PC-3 (cell line): ENCODE data around the gene MLN. TPM values are rescaled to one million over a fixed set of nuclear protein-coding genes. Genes with fewer than 3 reads are reported as not detected.

Experiments
- ATAC-seq: fragments of 200-7000 bp; cut with Tn5 transposase; 2 replicates; pipeline ENCODE4 v1.9.1; 2020; ENCODE audit warnings: mild to moderate bottlenecking, moderate library complexity
- BruUV-seq: library from RNA; stranded (reverse); fragments of 400-500 nt; replicated peaks from 2 replicates; lab custom pipeline; 2021; lab: Mats Ljungman, UMichigan
- CTCF ChIA-PET: fragments of 300-600 bp; sonication (Branson Sonifier 250); formaldehyde crosslinking; loops from one replicate; lab custom pipeline; 2022; ENCODE audit warnings: antibody characterized with exemption; lab: Charles Lee
- POLR2A ChIA-PET: fragments of 300-600 bp; sonication (Branson Sonifier 250); formaldehyde crosslinking; loops from one replicate; lab custom pipeline; 2022; ENCODE audit warnings: antibody characterized with exemption; ENCODE audit not compliant: unreplicated experiment; lab: Charles Lee
- DNase-seq: peaks from one replicate; pipeline ENCODE4 v3.0.0-alpha.2; 2015
- H2AFZ ChIP-seq: fragments of 300-600 bp; sonication (generic); 2 replicates; pipeline ENCODE4 v1.6.0; 2016; ENCODE audit warnings: antibody characterized with exemption, low read length
- H3F3A ChIP-seq: fragments of 300-600 bp; sonication (generic); one replicate; pipeline ENCODE4 v1.6.0; 2017; ENCODE audit warnings: antibody characterized with exemption, low read length, control low read depth, mild to moderate bottlenecking; ENCODE audit not compliant: unreplicated experiment
- H3K27ac ChIP-seq: fragments of 300-600 bp; sonication (generic); 2 replicates; pipeline ENCODE4 v1.5.1; 2016; ENCODE audit warnings: mild to moderate bottlenecking, low read length
- H3K27me3 ChIP-seq: fragments of 300-600 bp; sonication (generic); 2 replicates; pipeline ENCODE4 v1.6.1; 2016; ENCODE audit warnings: low read length, mixed read lengths
- H3K36me3 ChIP-seq: fragments of 300-600 bp; sonication (generic); 2 replicates; pipeline ENCODE4 v1.6.1; 2016; ENCODE audit warnings: low read depth, mixed run types, low read length, mixed read lengths
- H3K4me1 ChIP-seq: fragments of 300-600 bp; sonication (generic); 2 replicates; pipeline ENCODE4 v1.5.1; 2016; ENCODE audit warnings: low read length; ENCODE audit not compliant: insufficient read depth
- H3K4me2 ChIP-seq: fragments of 300-600 bp; sonication (generic); 2 replicates; pipeline ENCODE4 v1.6.0; 2016; ENCODE audit warnings: low read length
- H3K4me3 ChIP-seq: fragments of 300-600 bp; sonication (generic); 2 replicates; pipeline ENCODE4 v1.5.1; 2016; ENCODE audit warnings: mild to moderate bottlenecking, low read length, mixed read lengths
- H3K79me2 ChIP-seq: fragments of 300-600 bp; sonication (generic); 2 replicates; pipeline ENCODE4 v1.6.1; 2017; ENCODE audit warnings: low read length, mixed read lengths
- H3K9ac ChIP-seq: fragments of 300-600 bp; sonication (generic); 2 replicates; pipeline ENCODE4 v1.6.0; 2016; ENCODE audit warnings: mild to moderate bottlenecking, low read length
- H3K9me2 ChIP-seq: fragments of 300-600 bp; sonication (generic); replicated peaks from 2 replicates; pipeline ENCODE4 v1.6.1; 2016; ENCODE audit warnings: mixed run types, low read length, mixed read lengths
- H3K9me3 ChIP-seq: fragments of 300-600 bp; sonication (generic); 2 replicates; pipeline ENCODE4 v1.6.1; 2016; ENCODE audit warnings: low read length, mixed read lengths
- H4K20me1 ChIP-seq: fragments of 300-600 bp; sonication (generic); 2 replicates; pipeline ENCODE4 v1.6.1; 2016; ENCODE audit warnings: low read length, mixed read lengths
- EZH2 ChIP-seq: fragments of 300-600 bp; sonication (generic); IDR thresholded peaks from one replicate; pipeline ENCODE4 v1.6.1; 2017; ENCODE audit warnings: antibody characterized with exemption, mild to moderate bottlenecking, low read length; ENCODE audit not compliant: unreplicated experiment
- EZH2phosphoT487 ChIP-seq: fragments of 300-600 bp; sonication (generic); IDR thresholded peaks from 2 replicates; pipeline ENCODE4 v1.6.1; 2018; ENCODE audit warnings: mild to moderate bottlenecking, antibody characterized with exemption, low read length, borderline replicate concordance
- intact Hi-C: fragments of 100-400 bp; cut with micrococcal nuclease; formaldehyde crosslinking; loops from 2 replicates; pipeline ENCODE4 v1.9.0; 2023
- total RNA-seq: library from RNA; depleted of rRNA; stranded (reverse); fragments of >200 nt; gene quantifications from 2 replicates; pipeline ENCODE4 v1.2.3, GENCODE V29; 2014
- TF ChIP-seq, protein P1 (sequence below): fragments of 300-600 bp; sonication (generic); conservative IDR thresholded peaks from 2 replicates; pipeline ENCODE4 v1.5.1; 2017; ENCODE audit warnings: antibody characterized with exemption, low read depth, mild to moderate bottlenecking, low read length

The MLN gene
- total RNA-seq, 1 experiment from 2014 or later, result not detected

- Histone ChIP-seq H2AFZ (no peak overlapping the region), H3K27ac (no peak overlapping the region), H3K9ac (no peak overlapping the region), H3K27me3 (peaks cover 3% of the 10 kb centered on the region; the same call in 1 of the 2 replicates), H3F3A (no peaks in the 10 kb centered on the region), H3K4me3 (no peak overlapping the region), H3K4me2 (no peak overlapping the region), H4K20me1 (no peaks in the 10 kb centered on the region), H3K4me1 (peaks cover 31% of the 10 kb centered on the region), H3K9me2 (no peaks in the 10 kb centered on the region), H3K9me3 (no peaks in the 10 kb centered on the region), H3K79me2 (peaks cover 29% of the 10 kb centered on the region), H3K36me3 (no peaks in the 10 kb centered on the region)
- ChIA-PET POLR2A (no interaction called here), CTCF (no interaction called here)
- BruUV-seq, result no TSS peak
- intact Hi-C loops, result no loop called here
- DNase-seq (no peak), ATAC-seq (no peak)
- TF ChIP-seq EZH2phosphoT487, result no peak
- TF ChIP-seq, protein P1, sequence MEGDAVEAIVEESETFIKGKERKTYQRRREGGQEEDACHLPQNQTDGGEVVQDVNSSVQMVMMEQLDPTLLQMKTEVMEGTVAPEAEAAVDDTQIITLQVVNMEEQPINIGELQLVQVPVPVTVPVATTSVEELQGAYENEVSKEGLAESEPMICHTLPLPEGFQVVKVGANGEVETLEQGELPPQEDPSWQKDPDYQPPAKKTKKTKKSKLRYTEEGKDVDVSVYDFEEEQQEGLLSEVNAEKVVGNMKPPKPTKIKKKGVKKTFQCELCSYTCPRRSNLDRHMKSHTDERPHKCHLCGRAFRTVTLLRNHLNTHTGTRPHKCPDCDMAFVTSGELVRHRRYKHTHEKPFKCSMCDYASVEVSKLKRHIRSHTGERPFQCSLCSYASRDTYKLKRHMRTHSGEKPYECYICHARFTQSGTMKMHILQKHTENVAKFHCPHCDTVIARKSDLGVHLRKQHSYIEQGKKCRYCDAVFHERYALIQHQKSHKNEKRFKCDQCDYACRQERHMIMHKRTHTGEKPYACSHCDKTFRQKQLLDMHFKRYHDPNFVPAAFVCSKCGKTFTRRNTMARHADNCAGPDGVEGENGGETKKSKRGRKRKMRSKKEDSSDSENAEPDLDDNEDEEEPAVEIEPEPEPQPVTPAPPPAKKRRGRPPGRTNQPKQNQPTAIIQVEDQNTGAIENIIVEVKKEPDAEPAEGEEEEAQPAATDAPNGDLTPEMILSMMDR, result no peak
- TF ChIP-seq EZH2, result no peak
Measured at GRCh38 chr6:33790379-33790778, 13.4 kb downstream of the MLN start.

GRCh38 chr6:33789550-33789895 lies 14.3 kb downstream of the MLN start:
- no peaks in the 10 kb centered on the region for H3F3A ChIP-seq
- peak overlapping the region; percentile 92 for H2AFZ ChIP-seq
- no peaks in the 10 kb centered on the region for H3K36me3 ChIP-seq
- ATAC-seq, result no peak
- intact Hi-C loops, result no loop called here
- H3K27me3 ChIP-seq, result peaks cover 3% of the 10 kb centered on the region; the same call in 1 of the 2 replicates
- POLR2A ChIA-PET, result no interaction called here
- H4K20me1 ChIP-seq, result no peaks in the 10 kb centered on the region
- peak overlapping the region; percentile 89 for H3K4me3 ChIP-seq
- H3K4me2 ChIP-seq, result peak overlapping the region; percentile 95
- H3K79me2 ChIP-seq, result peaks cover 38% of the 10 kb centered on the region
- peaks cover 35% of the 10 kb centered on the region for H3K4me1 ChIP-seq
- H3K9me3 ChIP-seq, result no peaks in the 10 kb centered on the region
- no peak overlapping the region for H3K27ac ChIP-seq
- DNase-seq, result no peak
- TF ChIP-seq EZH2, result no peak
- no peak for TF ChIP-seq EZH2phosphoT487
- TF ChIP-seq, protein P1, result no peak
- CTCF ChIA-PET, result interaction anchor here (0.6 kb wide), 1 partner anchor 17 kb away, joined by 3 read pairs; no protein-coding TSS in a partner anchor
- no peaks in the 10 kb centered on the region for H3K9me2 ChIP-seq
- peak overlapping the region; percentile 94 for H3K9ac ChIP-seq
- TSS peak; percentile 77 for BruUV-seq
